ENCODE measurements around the gene GNB3.

Gene GNB3

GRCh38 chr12:6823182-6824084 is 17.3 kb upstream of the GNB3 start:
- no peak for FAIRE-seq
- no peak for TF ChIP-seq CTCF (IDR thresholded peaks at IDR 0.05; ENCODE audit: insufficient read depth, missing control alignments)
- no peak for DNase-seq (ENCODE audit: insufficient read length, low spot score)

- TF ChIP-seq CTCF (IDR thresholded peaks at IDR 0.05; ENCODE audit: insufficient read depth, missing control alignments), result no peak
- no peak for FAIRE-seq
- DNase-seq (ENCODE audit: insufficient read length, low spot score), result no peak
Measured at GRCh38 chr12:6824085-6824775, 16.5 kb upstream of the GNB3 start.

DNA sequence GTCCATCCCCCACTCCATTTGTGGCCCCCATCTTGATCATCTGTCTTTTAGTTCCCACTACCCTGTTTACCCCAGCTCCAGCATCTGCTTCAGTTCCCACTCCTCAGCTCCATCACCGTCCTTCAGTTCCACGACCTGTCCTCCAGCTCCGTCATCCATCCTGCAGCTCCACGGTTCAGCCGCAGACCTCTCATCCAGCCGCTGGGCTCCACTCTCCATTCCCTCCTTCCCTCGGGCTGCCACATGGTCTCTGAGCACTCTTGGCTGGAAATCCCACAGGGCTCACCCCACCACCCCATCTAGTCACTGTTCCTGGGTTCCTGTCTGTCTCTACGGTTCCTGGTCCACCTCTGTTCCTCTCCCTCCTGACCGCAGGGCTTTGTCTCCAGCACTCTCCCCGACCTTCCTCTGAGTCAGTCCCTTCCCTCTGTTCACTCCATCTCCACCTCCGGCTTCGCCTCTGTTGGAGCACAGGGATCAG is 15.8 kb upstream of the GNB3 start:
- FAIRE-seq, result no peak
- TF ChIP-seq CTCF (IDR thresholded peaks at IDR 0.05; ENCODE audit: insufficient read depth, missing control alignments), result no peak
- no peak for DNase-seq (ENCODE audit: insufficient read length, low spot score)

DNA sequence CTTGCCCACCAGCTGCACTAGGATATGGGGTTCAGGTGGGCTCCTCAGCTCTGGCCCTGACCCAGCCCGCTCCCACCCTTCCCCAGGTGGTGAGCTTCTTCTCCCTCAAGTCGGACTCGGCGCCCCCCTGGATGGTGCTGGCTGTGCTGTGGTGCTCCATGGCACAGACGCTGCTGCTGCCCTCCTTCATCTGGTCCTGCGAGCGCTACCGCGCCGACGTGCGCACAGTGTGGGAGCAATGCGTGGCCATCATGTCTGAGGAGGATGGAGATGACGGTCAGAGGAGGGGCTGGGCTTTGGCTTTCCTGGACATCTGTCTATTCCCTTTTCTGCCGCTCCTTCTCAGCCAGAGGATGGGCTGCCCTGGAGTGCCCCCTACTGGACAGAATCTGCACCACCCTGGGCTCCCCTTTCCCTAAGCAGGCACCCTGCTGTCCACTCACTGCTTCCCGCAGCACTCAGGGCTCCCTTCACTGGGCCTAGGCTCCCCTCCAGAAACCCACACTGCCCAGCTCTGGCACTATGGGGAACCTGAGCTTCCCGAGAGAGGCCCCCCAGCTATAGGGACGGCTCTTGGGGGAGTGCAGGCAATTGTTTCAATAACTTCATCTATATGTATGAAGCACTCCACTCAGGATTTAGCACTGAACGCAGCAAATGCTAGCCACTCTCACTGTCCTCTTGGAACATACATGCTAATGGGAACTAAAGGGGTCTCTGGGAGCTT is 15.2 kb upstream of the GNB3 start:
- FAIRE-seq (peak; percentile 81), DNase-seq (ENCODE audit: insufficient read length, low spot score) (peak; percentile 98)
- TF ChIP-seq CTCF (IDR thresholded peaks at IDR 0.05; ENCODE audit: insufficient read depth, missing control alignments), result peak; percentile 86

DNA sequence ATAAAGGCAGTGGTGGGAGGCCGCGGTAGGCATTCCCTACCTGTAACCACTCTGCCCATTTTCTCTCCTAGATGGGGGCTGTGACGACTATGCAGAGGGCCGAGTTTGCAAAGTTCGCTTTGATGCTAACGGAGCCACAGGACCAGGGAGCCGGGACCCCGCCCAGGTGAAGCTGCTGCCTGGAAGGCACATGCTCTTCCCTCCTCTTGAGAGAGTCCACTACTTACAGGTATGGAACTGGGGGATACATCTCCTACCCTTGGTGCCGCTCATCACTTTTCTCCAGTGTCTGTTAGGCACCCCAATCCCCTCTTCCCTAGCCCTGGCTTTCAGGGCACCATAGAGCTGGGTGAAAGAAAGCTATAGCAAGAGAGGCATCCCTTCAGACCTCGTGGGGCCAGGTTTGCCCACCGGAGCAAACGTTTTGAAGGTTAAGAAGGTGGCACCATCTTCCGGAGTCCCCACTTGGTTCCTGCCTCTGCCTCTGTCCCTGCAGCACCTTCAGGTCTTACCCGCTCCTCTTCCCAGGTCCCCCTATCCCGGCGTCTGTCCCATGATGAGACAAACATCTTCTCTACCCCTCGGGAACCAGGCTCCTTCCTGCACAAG is 14.5 kb upstream of the GNB3 start:
- no peak for FAIRE-seq
- TF ChIP-seq CTCF (IDR thresholded peaks at IDR 0.05; ENCODE audit: insufficient read depth, missing control alignments), result no peak
- no peak for DNase-seq (ENCODE audit: insufficient read length, low spot score)

DNA sequence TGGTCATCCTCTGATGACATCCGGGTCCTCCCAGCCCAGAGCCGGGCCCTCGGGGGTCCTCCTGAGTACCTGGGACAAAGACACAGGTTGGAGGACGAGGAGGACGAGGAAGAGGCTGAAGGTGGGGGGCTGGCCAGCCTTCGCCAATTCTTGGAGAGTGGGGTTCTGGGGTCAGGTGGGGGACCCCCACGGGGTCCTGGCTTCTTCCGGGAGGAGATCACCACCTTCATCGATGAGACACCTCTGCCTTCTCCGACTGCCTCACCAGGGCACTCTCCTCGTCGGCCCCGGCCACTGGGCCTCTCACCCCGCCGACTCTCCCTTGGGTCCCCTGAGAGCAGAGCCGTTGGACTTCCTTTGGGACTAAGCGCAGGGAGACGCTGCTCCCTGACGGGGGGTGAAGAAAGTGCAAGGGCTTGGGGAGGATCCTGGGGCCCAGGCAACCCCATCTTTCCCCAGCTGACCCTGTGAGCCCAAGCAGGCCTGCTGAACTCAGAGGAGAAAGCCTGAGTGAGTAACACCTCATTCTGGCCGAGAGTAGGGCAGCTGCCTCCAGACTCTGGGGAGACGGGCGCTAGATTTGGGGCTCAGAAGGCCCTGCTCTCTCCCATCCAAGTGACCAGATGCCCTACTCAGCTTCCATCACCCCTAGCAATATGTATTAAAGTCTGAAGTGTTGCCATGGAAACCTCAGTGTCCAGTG is 13.8 kb upstream of the GNB3 start:
- FAIRE-seq, result no peak
- no peak for TF ChIP-seq CTCF (IDR thresholded peaks at IDR 0.05; ENCODE audit: insufficient read depth, missing control alignments)
- DNase-seq (ENCODE audit: insufficient read length, low spot score), result no peak

Data from D721Med (cell line).